Parathyroid adenoma (tissue), 2 donors: Measurements from ENCODE around the gene ARHGAP26.
A peak's percentile ranks its signal among the peaks of the same experiment; 100 is the strongest.

Experiments used
- H2AFZ ChIP-seq: fragments of 300-600 bp; sonication (generic); one replicate; pipeline ENCODE4 v1.7.0; 2017; ENCODE audit warnings: antibody characterized with exemption, mild to moderate bottlenecking
- H3K27ac ChIP-seq: fragments of 300-600 bp; sonication (generic); one replicate; pipeline ENCODE4 v1.7.0; 2017
- H3K27me3 ChIP-seq: fragments of 300-600 bp; sonication (generic); one replicate; pipeline ENCODE4 v1.7.0; 2017; ENCODE audit warnings: low read length; ENCODE audit not compliant: control insufficient read depth, insufficient read depth
- H3K36me3 ChIP-seq: fragments of 300-600 bp; sonication (generic); one replicate; pipeline ENCODE4 v1.7.0; 2017; ENCODE audit warnings: low read length; ENCODE audit not compliant: control insufficient read depth, insufficient read depth
- H3K4me1 ChIP-seq: fragments of 300-600 bp; sonication (generic); one replicate; pipeline ENCODE4 v1.7.0; 2017; ENCODE audit warnings: control low read depth
- H3K4me2 ChIP-seq: fragments of 300-600 bp; sonication (generic); one replicate; pipeline ENCODE4 v1.7.0; 2017; ENCODE audit warnings: low read length
- H3K4me3 ChIP-seq: fragments of 300-600 bp; sonication (generic); one replicate; pipeline ENCODE4 v1.7.0; 2017; ENCODE audit warnings: low read depth, low read length
- H3K79me2 ChIP-seq: fragments of 300-600 bp; sonication (generic); one replicate; pipeline ENCODE4 v1.7.0; 2017; ENCODE audit warnings: control low read depth
- H3K9ac ChIP-seq: fragments of 300-600 bp; sonication (generic); one replicate; pipeline ENCODE4 v1.7.0; 2017; ENCODE audit warnings: mild to moderate bottlenecking
- H3K9me3 ChIP-seq: fragments of 300-600 bp; sonication (generic); one replicate; pipeline ENCODE4 v1.7.0; 2017; ENCODE audit warnings: low read length; ENCODE audit not compliant: control insufficient read depth
- TF ChIP-seq, protein P1 (sequence below): fragments of 300-600 bp; sonication (generic); IDR thresholded peaks from one replicate; pipeline ENCODE4 v1.7.0; 2017; ENCODE audit warnings: antibody characterized with exemption, mild to moderate bottlenecking
- donor health status: primary hyperparathyroidism.

Gene ARHGAP26

DNA sequence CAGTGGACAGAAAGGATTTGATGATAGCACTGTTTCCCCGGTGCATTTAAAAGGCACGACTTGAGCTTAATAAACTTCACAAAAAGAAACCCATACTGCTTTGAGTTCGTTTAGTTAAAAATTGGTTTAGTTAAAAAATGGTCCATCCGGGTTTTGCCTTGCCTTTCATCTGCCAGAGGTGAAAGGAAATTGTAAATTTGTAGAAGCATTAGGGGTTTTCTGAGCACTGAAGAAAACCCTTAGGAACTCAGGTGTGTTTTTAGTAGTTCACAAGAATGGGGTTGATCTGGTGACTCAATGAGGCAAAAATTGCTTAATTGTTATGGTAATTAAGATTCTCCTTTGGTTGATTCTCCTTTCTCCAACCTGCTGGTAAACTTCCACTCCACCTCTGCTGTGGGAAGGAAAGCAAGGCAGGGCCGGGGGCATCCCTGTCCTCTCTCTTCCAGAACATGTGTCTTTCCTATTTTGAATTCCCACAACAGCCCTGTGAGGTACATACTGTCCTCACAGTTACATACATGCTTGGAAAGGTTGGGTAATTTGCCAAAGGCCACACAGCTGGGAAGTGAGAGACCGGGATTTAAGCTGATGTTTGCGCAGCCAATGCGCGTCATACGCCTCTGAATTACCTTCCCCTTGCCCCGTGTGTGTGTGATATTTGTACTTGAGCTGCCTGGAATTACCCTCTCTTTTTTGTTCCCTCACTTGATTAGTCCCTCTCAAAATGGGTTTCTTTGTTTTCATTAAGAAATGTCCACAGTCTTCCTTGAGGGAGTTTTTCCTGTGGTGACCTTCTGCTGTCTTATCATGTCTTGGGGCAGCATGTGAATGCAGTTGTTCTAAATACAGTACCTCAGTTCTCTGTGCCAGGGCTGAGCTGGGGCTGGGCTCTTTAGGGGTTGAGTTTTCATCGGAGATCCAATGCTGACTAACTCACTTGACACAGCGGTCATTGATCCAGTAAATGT lies 94.4 kb downstream of the ARHGAP26 start:
- Histone ChIP-seq H3K79me2 (peaks cover 4% of the 10 kb centered on the region), H3K9me3 (no peaks in the 10 kb centered on the region), H3K4me3 (no peak overlapping the region), H3K36me3 (no peaks in the 10 kb centered on the region), H3K27me3 (no peaks in the 10 kb centered on the region), H2AFZ (no peak overlapping the region), H3K9ac (no peak overlapping the region), H3K4me2 (no peak overlapping the region), H3K27ac (no peak overlapping the region), H3K4me1 (peaks cover 5% of the 10 kb centered on the region)
- TF ChIP-seq, protein P1, sequence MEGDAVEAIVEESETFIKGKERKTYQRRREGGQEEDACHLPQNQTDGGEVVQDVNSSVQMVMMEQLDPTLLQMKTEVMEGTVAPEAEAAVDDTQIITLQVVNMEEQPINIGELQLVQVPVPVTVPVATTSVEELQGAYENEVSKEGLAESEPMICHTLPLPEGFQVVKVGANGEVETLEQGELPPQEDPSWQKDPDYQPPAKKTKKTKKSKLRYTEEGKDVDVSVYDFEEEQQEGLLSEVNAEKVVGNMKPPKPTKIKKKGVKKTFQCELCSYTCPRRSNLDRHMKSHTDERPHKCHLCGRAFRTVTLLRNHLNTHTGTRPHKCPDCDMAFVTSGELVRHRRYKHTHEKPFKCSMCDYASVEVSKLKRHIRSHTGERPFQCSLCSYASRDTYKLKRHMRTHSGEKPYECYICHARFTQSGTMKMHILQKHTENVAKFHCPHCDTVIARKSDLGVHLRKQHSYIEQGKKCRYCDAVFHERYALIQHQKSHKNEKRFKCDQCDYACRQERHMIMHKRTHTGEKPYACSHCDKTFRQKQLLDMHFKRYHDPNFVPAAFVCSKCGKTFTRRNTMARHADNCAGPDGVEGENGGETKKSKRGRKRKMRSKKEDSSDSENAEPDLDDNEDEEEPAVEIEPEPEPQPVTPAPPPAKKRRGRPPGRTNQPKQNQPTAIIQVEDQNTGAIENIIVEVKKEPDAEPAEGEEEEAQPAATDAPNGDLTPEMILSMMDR = no peak

DNA sequence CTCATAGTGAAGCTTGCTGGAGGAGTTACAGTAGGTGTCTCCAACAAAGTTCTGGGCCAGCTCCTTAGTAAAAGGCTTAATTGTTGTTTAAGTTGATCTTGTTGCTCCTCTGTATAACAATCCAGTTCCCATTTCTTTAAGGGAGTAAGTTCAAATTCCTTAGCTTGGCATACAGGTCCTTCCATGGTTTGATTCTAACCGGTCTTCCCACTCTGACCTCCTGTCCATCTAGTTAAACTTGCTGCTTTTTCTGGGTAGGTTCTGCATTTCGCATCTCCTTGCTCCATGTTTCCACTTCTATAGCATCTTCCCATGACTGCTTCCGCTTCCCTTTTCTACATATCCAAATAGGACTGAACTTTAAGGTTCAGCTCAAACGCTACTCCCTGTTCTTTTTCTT lies 95.5 kb downstream of the ARHGAP26 start:
- Histone ChIP-seq H3K9me3 (no peaks in the 10 kb centered on the region), H3K4me1 (peaks cover 5% of the 10 kb centered on the region), H3K36me3 (no peaks in the 10 kb centered on the region), H3K9ac (no peak overlapping the region), H3K27ac (no peak overlapping the region), H3K79me2 (peaks cover 4% of the 10 kb centered on the region), H3K27me3 (no peaks in the 10 kb centered on the region), H3K4me3 (no peak overlapping the region), H3K4me2 (no peak overlapping the region), H2AFZ (no peak overlapping the region)
- TF ChIP-seq, protein P1 = no peak

DNA sequence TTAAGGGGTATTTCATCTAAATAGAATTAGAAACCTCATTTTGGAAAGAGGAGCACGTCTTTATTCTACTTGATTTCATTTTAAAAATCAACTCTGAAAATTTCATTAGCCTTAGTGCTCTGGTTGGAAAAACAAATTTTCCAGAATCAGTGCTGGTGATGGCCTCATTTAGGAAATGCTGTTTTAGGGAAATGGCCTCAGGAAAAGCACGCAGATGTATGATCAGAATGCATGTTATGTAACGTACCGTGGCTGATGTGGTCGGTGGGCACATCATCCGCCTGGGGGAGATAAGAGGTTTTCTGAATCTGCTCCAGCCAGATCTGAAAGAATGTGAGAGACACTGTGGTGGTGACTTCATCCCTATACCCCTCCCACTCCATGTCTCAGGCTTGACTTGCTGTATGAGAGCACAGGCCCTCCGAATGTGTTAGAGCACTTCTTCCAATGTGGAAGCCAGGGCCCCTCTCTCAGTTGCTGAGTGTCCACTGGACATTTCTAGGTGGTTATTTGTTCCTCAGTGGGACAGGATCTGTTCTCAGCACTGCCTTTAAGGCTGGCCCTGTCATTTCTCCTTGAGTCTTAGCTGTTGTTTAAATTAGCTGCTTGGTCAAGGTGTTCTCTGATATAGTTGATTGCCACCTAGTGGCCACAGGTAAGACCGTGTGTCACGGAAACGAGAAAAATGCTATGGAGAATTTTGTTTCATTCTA lies 96.5 kb downstream of the ARHGAP26 start:
- no peak overlapping the region for H3K27ac ChIP-seq
- no peak overlapping the region for H3K4me2 ChIP-seq

DNA sequence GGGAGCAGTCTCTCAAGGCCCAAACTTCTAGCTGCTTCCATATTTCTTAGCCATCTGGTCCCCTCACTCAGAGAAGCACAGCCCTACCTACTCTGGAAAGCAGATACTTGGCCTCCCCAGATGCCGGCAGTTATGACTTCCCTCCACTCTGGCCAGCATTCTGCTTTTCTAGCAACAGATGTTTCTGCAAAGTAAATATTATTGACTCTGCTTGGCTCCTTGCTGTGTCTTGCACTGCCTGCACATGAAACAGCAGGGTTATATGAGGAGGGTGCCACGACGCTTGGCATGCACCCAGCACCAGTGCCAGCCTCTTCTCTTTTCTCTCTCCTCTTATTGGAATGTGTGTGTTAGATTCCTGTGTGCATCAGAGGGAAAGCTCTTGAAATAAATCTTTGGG lies 99.7 kb downstream of the ARHGAP26 start:
- Histone ChIP-seq H3K27ac (no peak overlapping the region), H3K4me2 (no peak overlapping the region), H3K36me3 (no peaks in the 10 kb centered on the region), H3K79me2 (peaks cover 4% of the 10 kb centered on the region), H3K9me3 (no peaks in the 10 kb centered on the region), H3K9ac (no peak overlapping the region), H3K4me3 (no peak overlapping the region), H3K4me1 (no peaks in the 10 kb centered on the region), H2AFZ (no peak overlapping the region), H3K27me3 (no peaks in the 10 kb centered on the region)
- TF ChIP-seq, protein P1 = no peak

More for the DNA sequence above, 96.5 kb downstream of the ARHGAP26 start:
- Histone ChIP-seq H3K79me2 (peaks cover 4% of the 10 kb centered on the region), H3K9me3 (no peaks in the 10 kb centered on the region), H3K9ac (no peak overlapping the region), H3K4me1 (peaks cover 5% of the 10 kb centered on the region), H2AFZ (no peak overlapping the region), H3K4me3 (no peak overlapping the region), H3K36me3 (no peaks in the 10 kb centered on the region), H3K27me3 (no peaks in the 10 kb centered on the region)
- TF ChIP-seq, protein P1 = peak; percentile 78
